GM12878 (cell line): ENCODE data around the gene LMO2. TPM values are rescaled to one million over a fixed set of nuclear protein-coding genes. Genes with fewer than 3 reads are reported as not detected.

Source experiments
- ATAC-seq: fragments of 200-7000 bp; cut with Tn5 transposase; 3 replicates; pipeline ENCODE4 v1.9.1; 2020; ENCODE audit warnings: mild to moderate bottlenecking, moderate library complexity
- BruUV-seq: library from RNA; stranded (reverse); fragments of 400-500 nt; replicated peaks from 2 replicates; lab custom pipeline; 2021; lab: Mats Ljungman, UMichigan
- CTCF ChIA-PET: fragments of 300-600 bp; sonication (Branson Sonifier 250); formaldehyde crosslinking; extraction: SDS; loops from one replicate; lab custom pipeline; 2021; ENCODE audit warnings: inconsistent platforms; lab: Yijun Ruan, JAX
- POLR2A ChIA-PET: fragments of 350-600 bp; formaldehyde crosslinking; extraction: SDS; loops from one replicate; lab custom pipeline; 2021; ENCODE audit warnings: inconsistent platforms; lab: Charles Lee
- RAD21 ChIA-PET: fragments of 300-600 bp; sonication (Branson Sonifier 250); formaldehyde crosslinking; loops from one replicate; lab custom pipeline; 2023; ENCODE audit warnings: antibody characterized with exemption; ENCODE audit not compliant: unreplicated experiment; lab: Charles Lee
- SMC1A ChIA-PET: fragments of 300-600 bp; sonication (Branson Sonifier 250); formaldehyde crosslinking; loops from one replicate; lab custom pipeline; 2023; ENCODE audit not compliant: unreplicated experiment, uncharacterized antibody; lab: Charles Lee
- DNase-seq: peaks from one replicate; pipeline ENCODE4 v3.0.0-alpha.2; 2011; ENCODE audit warnings: low read depth, low spot score
- FAIRE-seq: peaks from 3 replicates; lab custom pipeline; 2011; peaks lifted over from hg19 to GRCh38; lab: Jason Lieb, UNC
- H2AFZ ChIP-seq: 2 replicates; pipeline ENCODE4 v1.6.0; 2011; ENCODE audit warnings: low read depth, low read length, control low read depth; ENCODE audit not compliant: control insufficient read depth
- H3K27ac ChIP-seq: 2 replicates; pipeline ENCODE4 v1.5.1; 2011; ENCODE audit warnings: control low read depth; ENCODE audit not compliant: control insufficient read depth, insufficient read depth
- H3K27me3 ChIP-seq, 2 experiments: replicated peaks in 1 of 2; 2 replicates each; pipeline versions ENCODE4 v1.6.0 to v1.6.1; 2011; ENCODE audit warnings: low read length in 1 of 2; ENCODE audit not compliant: control insufficient read depth in 2 of 2, insufficient read depth in 2 of 2
- H3K36me3 ChIP-seq, 2 experiments: 2 replicates each; pipeline ENCODE4 v1.5.1; 2011; ENCODE audit warnings: low read length in 1 of 2; ENCODE audit not compliant: control insufficient read depth in 2 of 2, insufficient read depth in 2 of 2
- H3K4me1 ChIP-seq: 2 replicates; pipeline ENCODE4 v1.6.1; 2011; ENCODE audit warnings: mild to moderate bottlenecking, low read length, moderate library complexity, mixed read lengths; ENCODE audit not compliant: control insufficient read depth, insufficient read depth
- H3K4me2 ChIP-seq: 2 replicates; pipeline ENCODE4 v1.6.0; 2011; ENCODE audit warnings: control low read depth; ENCODE audit not compliant: control insufficient read depth, insufficient read depth
- H3K4me3 ChIP-seq: fragments of 200-600 bp; sonication (generic); 2 replicates; pipeline ENCODE4 v1.5.1; 2016
- H3K79me2 ChIP-seq: 2 replicates; pipeline ENCODE4 v1.6.0; 2011; ENCODE audit warnings: low read length; ENCODE audit not compliant: control insufficient read depth, insufficient read depth
- H3K9ac ChIP-seq: 2 replicates; pipeline ENCODE4 v1.8.0; 2011; ENCODE audit warnings: low read length, control low read depth, mixed read lengths; ENCODE audit not compliant: control insufficient read depth, insufficient read depth
- H3K9me3 ChIP-seq: replicated peaks from 3 replicates; pipeline ENCODE4 v1.5.1; 2011; ENCODE audit warnings: mild to moderate bottlenecking, low read length; ENCODE audit not compliant: control insufficient read depth, insufficient read depth
- H4K20me1 ChIP-seq: 2 replicates; pipeline ENCODE4 v1.6.0; 2011; ENCODE audit not compliant: control insufficient read depth, insufficient read depth
- CBFB ChIP-seq: IDR thresholded peaks from 2 replicates; pipeline ENCODE4 v1.6.1; 2016; ENCODE audit warnings: antibody characterized with exemption, low read depth
- CREM ChIP-seq: IDR thresholded peaks from 2 replicates; pipeline ENCODE4 v1.6.1; 2014; ENCODE audit warnings: antibody characterized with exemption, low read depth
- HDGF ChIP-seq: fragments of 450-650 bp; IDR thresholded peaks from 2 replicates; pipeline ENCODE4 v1.6.1; 2016; ENCODE audit warnings: antibody characterized with exemption
- LARP7 ChIP-seq: fragments of 450-650 bp; IDR thresholded peaks from 2 replicates; pipeline ENCODE4 v1.6.1; 2017; ENCODE audit warnings: mild to moderate bottlenecking
- MYB ChIP-seq: fragments of 150-350 bp; IDR thresholded peaks from 2 replicates; pipeline ENCODE4 v1.6.1; 2014; ENCODE audit warnings: mild to moderate bottlenecking, low read depth, low read length, borderline replicate concordance
- POLR2AphosphoS2 ChIP-seq: IDR thresholded peaks from 2 replicates; pipeline ENCODE4 v1.6.1; 2011; ENCODE audit warnings: low read depth, mild to moderate bottlenecking, low read length, improper control_type of control experiment, moderate library complexity
- RAD21 ChIP-seq: IDR thresholded peaks from 2 replicates; pipeline ENCODE4 v1.6.1; 2011; ENCODE audit warnings: mild to moderate bottlenecking, low read depth, low read length, moderate library complexity; ENCODE audit not compliant: insufficient read depth
- YY1 ChIP-seq: IDR thresholded peaks from 2 replicates; pipeline ENCODE4 v1.6.1; 2011; ENCODE audit warnings: low read depth, mild to moderate bottlenecking, low read length
- ZNF207 ChIP-seq: fragments of 450-650 bp; IDR thresholded peaks from 2 replicates; pipeline ENCODE4 v1.6.1; 2014; ENCODE audit warnings: antibody characterized with exemption, mild to moderate bottlenecking, borderline replicate concordance
- ZNF274 ChIP-seq: IDR thresholded peaks from one replicate; pipeline ENCODE4 v1.8.0; 2011; ENCODE audit not compliant: insufficient read length, insufficient read depth
- WGBS: methylation state at CpG from one replicate; pipeline ENCODE4 v1.1.6; 2016; ENCODE audit warnings: low lambda C conversion rate; ENCODE audit not compliant: insufficient replicate concordance, insufficient coverage; ENCODE audit errors: missing lambda C conversion rate; 5-methylcytosine and 5-hydroxymethylcytosine counted together
- in situ Hi-C: fragments of 300-500 bp; cut with MboI; formaldehyde crosslinking; loops from 9 replicates; pipeline ENCODE4 v1.14.3; 2018; ENCODE audit warnings: mixed read lengths
- intact Hi-C: fragments of 100-400 bp; cut with micrococcal nuclease; formaldehyde crosslinking; loops from one replicate; pipeline ENCODE4 v1.14.2; 2022; ENCODE audit not compliant: unreplicated experiment
- polyA plus RNA-seq, 11 experiments: library from polyadenylated mRNA; depleted of rRNA in 4 of 11; unstranded in 6 of 11; stranded (reverse) in 5 of 11; fragments of >200 nt; fragmentation: Nextera tagmentation in 4 of 11; fragmentation: Illumina TruSeq in 1 of 11; extraction: Ambion mirVana in 4 of 11; extraction: Trizol in 1 of 11; gene quantifications; 1 replicate in 1 of 11; 2 replicates in 10 of 11; pipeline versions ENCODE4 v1.2.1 to v1.2.3, GENCODE V29; 2011 to 2016; ENCODE audit warnings: inconsistent platforms in 2 of 11, missing spikeins in 2 of 11, low read depth in 1 of 11
- total RNA-seq, 4 experiments: library from RNA; depleted of rRNA in 3 of 4; stranded (reverse); fragments of >200 nt in 3 of 4; fragmentation: Illumina TruSeq in 1 of 4; extraction: Trizol in 1 of 4; gene quantifications; 2 replicates each; pipeline versions ENCODE4 v1.2.1 to v1.2.3, GENCODE V29; 2013 to 2021
- TF ChIP-seq, protein P1 (sequence below): IDR thresholded peaks from 2 replicates; pipeline ENCODE4 v1.6.1; 2012; ENCODE audit warnings: low read depth, low read length, improper control_type of control experiment
- TF ChIP-seq, protein P2 (sequence below): fragments of 450-650 bp; IDR thresholded peaks from 2 replicates; pipeline ENCODE4 v1.6.1; 2017; ENCODE audit warnings: mild to moderate bottlenecking, low read depth, inconsistent platforms; ENCODE audit not compliant: poor library complexity, severe bottlenecking
- TF ChIP-seq, protein P3 (sequence below): fragments of 450-650 bp; formaldehyde crosslinking; IDR thresholded peaks from 2 replicates; pipeline ENCODE4 v1.4.0; 2020; ENCODE audit warnings: mild to moderate bottlenecking, moderate library complexity
- TF ChIP-seq, protein P4 (sequence below): fragments of 450-650 bp; IDR thresholded peaks from 2 replicates; pipeline ENCODE4 v1.6.1; 2017; ENCODE audit warnings: mild to moderate bottlenecking

The LMO2 gene
- total and polyA plus RNA-seq, 10 of the 15 experiments (the other 5 are each of a cell fraction or from before 2014, with no cell fraction given) = 0.29 to 1.9 (median 1.1) TPM; not detected in 1

DNA sequence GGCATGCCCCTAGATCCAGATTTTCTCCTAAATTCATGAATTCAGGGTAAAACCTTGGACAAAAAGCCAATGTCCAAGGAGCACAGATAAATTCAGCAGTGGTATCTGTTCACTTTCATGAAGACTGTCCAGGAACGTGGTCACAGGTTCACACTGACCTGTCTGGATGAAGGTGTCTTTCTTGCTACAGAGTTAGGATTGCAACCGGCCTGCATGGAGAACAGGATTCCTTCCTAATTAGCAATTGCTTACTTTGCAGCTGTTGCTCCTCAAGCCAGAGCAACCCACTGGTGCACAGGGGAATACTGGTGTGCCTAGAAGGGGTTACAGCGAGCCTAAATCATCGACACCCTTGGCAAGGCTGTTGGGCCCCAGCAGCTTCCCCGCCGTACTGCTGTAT, 47.6 kb downstream of the LMO2 start (continued):
- TF ChIP-seq, protein P1, sequence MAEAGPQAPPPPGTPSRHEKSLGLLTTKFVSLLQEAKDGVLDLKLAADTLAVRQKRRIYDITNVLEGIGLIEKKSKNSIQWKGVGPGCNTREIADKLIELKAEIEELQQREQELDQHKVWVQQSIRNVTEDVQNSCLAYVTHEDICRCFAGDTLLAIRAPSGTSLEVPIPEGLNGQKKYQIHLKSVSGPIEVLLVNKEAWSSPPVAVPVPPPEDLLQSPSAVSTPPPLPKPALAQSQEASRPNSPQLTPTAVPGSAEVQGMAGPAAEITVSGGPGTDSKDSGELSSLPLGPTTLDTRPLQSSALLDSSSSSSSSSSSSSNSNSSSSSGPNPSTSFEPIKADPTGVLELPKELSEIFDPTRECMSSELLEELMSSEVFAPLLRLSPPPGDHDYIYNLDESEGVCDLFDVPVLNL = no peak
- TF ChIP-seq ZNF207 (no peak), LARP7 (no peak), ZNF274 (no peak), MYB (no peak), POLR2AphosphoS2 (no peak), YY1 (no peak)
- TF ChIP-seq, protein P2, sequence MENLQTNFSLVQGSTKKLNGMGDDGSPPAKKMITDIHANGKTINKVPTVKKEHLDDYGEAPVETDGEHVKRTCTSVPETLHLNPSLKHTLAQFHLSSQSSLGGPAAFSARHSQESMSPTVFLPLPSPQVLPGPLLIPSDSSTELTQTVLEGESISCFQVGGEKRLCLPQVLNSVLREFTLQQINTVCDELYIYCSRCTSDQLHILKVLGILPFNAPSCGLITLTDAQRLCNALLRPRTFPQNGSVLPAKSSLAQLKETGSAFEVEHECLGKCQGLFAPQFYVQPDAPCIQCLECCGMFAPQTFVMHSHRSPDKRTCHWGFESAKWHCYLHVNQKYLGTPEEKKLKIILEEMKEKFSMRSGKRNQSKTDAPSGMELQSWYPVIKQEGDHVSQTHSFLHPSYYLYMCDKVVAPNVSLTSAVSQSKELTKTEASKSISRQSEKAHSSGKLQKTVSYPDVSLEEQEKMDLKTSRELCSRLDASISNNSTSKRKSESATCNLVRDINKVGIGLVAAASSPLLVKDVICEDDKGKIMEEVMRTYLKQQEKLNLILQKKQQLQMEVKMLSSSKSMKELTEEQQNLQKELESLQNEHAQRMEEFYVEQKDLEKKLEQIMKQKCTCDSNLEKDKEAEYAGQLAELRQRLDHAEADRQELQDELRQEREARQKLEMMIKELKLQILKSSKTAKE = no peak

DNA sequence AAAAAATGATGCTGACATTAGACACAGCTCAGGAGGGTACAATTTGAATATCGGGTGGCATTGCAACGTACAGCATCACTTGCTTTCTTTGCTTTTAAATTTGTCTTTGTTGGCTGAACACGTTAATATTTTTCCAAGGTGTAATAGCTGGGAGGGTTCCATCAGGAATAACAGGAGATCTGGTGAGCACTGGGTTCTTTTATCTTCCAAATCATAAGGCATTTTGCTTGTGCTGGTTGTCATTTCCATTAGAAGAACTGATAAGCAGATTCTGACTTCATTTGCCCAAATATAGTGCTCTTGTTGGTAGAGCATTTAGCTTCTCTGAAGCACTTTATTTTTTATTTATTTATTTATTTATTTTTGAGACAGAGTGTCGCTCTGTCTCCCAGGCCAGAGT, 48.9 kb downstream of the LMO2 start:
- Histone ChIP-seq H3K4me1 (no peaks in the 10 kb centered on the region), H3K9ac (no peak overlapping the region), H3K4me3 (no peak overlapping the region), H3K9me3 (no peaks in the 10 kb centered on the region), H3K27me3 (peaks cover 0 to 3% of the 10 kb centered on the region in 2 experiments; a peak in 1 of 4 replicates), H4K20me1 (no peaks in the 10 kb centered on the region), H3K79me2 (no peaks in the 10 kb centered on the region), H3K27ac (no peak overlapping the region), H3K36me3 (no peaks in the 10 kb centered on the region), H3K4me2 (no peak overlapping the region), H2AFZ (no peak overlapping the region)
- DNase-seq = no peak
- no TSS peak for BruUV-seq
- in situ Hi-C loops (loop anchor here (10.0 kb wide), 1 partner anchor 652 kb away; no protein-coding TSS in a partner anchor), intact Hi-C loops (no loop called here)
- ChIA-PET SMC1A (interaction anchor here (0.9 to 1.4 kb wide), 5 partner anchors 12 to 145 kb away, joined by 3 to 4 read pairs (median 3); no protein-coding TSS in a partner anchor), POLR2A (no interaction called here), RAD21 (no interaction called here), CTCF (interaction anchor here (0.6 to 1.3 kb wide), 4 partner anchors 11 to 626 kb away, joined by 3 to 4 read pairs (median 4); no protein-coding TSS in a partner anchor)
- 48% methylated on average over 4 of the region's 4 CpGs for WGBS
- FAIRE-seq = no peak
- ATAC-seq = no peak
- no peak for TF ChIP-seq HDGF
- TF ChIP-seq RAD21 = no peak
- no peak for TF ChIP-seq CBFB
- TF ChIP-seq, protein P3, sequence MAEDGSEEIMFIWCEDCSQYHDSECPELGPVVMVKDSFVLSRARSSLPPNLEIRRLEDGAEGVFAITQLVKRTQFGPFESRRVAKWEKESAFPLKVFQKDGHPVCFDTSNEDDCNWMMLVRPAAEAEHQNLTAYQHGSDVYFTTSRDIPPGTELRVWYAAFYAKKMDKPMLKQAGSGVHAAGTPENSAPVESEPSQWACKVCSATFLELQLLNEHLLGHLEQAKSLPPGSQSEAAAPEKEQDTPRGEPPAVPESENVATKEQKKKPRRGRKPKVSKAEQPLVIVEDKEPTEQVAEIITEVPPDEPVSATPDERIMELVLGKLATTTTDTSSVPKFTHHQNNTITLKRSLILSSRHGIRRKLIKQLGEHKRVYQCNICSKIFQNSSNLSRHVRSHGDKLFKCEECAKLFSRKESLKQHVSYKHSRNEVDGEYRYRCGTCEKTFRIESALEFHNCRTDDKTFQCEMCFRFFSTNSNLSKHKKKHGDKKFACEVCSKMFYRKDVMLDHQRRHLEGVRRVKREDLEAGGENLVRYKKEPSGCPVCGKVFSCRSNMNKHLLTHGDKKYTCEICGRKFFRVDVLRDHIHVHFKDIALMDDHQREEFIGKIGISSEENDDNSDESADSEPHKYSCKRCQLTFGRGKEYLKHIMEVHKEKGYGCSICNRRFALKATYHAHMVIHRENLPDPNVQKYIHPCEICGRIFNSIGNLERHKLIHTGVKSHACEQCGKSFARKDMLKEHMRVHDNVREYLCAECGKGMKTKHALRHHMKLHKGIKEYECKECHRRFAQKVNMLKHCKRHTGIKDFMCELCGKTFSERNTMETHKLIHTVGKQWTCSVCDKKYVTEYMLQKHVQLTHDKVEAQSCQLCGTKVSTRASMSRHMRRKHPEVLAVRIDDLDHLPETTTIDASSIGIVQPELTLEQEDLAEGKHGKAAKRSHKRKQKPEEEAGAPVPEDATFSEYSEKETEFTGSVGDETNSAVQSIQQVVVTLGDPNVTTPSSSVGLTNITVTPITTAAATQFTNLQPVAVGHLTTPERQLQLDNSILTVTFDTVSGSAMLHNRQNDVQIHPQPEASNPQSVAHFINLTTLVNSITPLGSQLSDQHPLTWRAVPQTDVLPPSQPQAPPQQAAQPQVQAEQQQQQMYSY (CRISPR knock-in tag) = no peak
- no peak for TF ChIP-seq CREM
- TF ChIP-seq, protein P4, sequence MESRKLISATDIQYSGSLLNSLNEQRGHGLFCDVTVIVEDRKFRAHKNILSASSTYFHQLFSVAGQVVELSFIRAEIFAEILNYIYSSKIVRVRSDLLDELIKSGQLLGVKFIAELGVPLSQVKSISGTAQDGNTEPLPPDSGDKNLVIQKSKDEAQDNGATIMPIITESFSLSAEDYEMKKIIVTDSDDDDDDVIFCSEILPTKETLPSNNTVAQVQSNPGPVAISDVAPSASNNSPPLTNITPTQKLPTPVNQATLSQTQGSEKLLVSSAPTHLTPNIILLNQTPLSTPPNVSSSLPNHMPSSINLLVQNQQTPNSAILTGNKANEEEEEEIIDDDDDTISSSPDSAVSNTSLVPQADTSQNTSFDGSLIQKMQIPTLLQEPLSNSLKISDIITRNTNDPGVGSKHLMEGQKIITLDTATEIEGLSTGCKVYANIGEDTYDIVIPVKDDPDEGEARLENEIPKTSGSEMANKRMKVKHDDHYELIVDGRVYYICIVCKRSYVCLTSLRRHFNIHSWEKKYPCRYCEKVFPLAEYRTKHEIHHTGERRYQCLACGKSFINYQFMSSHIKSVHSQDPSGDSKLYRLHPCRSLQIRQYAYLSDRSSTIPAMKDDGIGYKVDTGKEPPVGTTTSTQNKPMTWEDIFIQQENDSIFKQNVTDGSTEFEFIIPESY = no peak
